ENCODE measurements around the gene PCSK1N.

DNA sequence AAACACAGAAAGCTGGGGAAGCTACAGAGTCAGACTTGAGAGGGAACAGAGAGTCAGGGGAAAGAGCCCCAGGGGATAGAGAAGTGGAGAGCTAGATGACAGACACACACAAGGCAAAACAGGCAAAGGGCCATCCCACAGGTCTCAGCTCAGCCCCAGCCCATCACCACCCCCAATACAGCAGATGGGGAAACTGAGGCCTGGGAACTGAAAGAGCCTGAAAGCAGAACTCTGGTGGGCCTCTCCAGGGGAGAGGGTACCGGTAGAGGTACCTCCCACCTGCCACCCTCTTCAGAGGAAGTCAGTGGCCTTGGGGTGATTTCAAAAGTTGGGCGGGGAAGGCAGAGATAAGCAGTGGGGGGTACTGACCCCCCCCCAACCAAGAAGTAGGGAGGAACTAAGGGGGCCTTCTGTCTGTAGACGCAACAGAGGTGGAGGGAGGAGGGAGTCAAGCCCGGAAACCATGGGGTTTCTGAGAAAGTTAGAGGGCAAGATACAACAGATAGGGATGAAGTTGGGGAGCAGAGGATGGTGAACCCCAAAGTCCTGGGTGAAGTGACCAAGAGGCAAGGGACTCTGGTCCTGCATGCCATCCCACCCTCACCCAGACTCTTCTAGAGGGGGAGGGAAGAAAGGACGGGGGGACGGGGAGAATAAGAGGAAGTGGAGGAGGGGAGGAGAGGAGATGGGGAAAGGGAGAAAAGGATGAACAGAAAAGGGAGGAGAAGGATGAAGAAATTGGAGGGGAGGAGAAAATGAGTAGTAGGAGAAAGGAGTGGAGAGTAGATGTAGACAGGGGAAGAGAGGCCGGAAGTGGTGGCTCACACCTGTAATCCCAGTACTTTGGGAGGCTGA, 45.8 kb downstream of the PCSK1N start:
- TF ChIP-seq POLR2A (IDR thresholded peaks at IDR 0.05), result no peak
- TF ChIP-seq, protein P1, sequence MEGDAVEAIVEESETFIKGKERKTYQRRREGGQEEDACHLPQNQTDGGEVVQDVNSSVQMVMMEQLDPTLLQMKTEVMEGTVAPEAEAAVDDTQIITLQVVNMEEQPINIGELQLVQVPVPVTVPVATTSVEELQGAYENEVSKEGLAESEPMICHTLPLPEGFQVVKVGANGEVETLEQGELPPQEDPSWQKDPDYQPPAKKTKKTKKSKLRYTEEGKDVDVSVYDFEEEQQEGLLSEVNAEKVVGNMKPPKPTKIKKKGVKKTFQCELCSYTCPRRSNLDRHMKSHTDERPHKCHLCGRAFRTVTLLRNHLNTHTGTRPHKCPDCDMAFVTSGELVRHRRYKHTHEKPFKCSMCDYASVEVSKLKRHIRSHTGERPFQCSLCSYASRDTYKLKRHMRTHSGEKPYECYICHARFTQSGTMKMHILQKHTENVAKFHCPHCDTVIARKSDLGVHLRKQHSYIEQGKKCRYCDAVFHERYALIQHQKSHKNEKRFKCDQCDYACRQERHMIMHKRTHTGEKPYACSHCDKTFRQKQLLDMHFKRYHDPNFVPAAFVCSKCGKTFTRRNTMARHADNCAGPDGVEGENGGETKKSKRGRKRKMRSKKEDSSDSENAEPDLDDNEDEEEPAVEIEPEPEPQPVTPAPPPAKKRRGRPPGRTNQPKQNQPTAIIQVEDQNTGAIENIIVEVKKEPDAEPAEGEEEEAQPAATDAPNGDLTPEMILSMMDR (IDR thresholded peaks at IDR 0.05), result no peak
- no peak for TF ChIP-seq POLR2AphosphoS5 (IDR thresholded peaks at IDR 0.05)
